HEK293 (cell line): Measurements from ENCODE around the gene DENND4B.

Experiments
- CTCF ChIA-PET: fragments of 350-600 bp; formaldehyde crosslinking; extraction: SDS; loops from one replicate; lab custom pipeline; 2021; ENCODE audit warnings: antibody characterized with exemption; lab: Yijun Ruan, JAX
- POLR2A ChIA-PET: fragments of 300-600 bp; formaldehyde crosslinking; extraction: SDS; loops from one replicate; lab custom pipeline; 2020; ENCODE audit warnings: antibody characterized with exemption, inconsistent platforms; lab: Yijun Ruan, JAX
- H3K27ac ChIP-seq: fragments of 200-500 bp; sonication (Bioruptor generic); 2 replicates; pipeline ENCODE4 v1.5.1; 2014; ENCODE audit warnings: low read depth, low read length, control low read depth, inconsistent platforms; ENCODE audit errors: extremely low read depth
- H3K36me3 ChIP-seq, 2 experiments: fragments of 200-500 bp in 1 of 2; sonication (Bioruptor generic) in 1 of 2; 1 replicate in 1 of 2; 2 replicates in 1 of 2; pipeline ENCODE4 v1.5.1; 2014 to 2017; ENCODE audit warnings: inconsistent platforms in 2 of 2, low read length in 2 of 2; ENCODE audit not compliant: control insufficient read depth in 2 of 2, insufficient read depth in 1 of 2
- H3K4me1 ChIP-seq: fragments of 200-500 bp; sonication (Bioruptor generic); 2 replicates; pipeline ENCODE4 v1.5.1; 2014; ENCODE audit warnings: mild to moderate bottlenecking, low read length, inconsistent platforms; ENCODE audit not compliant: control insufficient read depth, insufficient read depth
- H3K4me3 ChIP-seq: 2 replicates; pipeline ENCODE4 v1.5.1; 2011; ENCODE audit warnings: low read depth, mild to moderate bottlenecking, control low read depth, low read length, moderate library complexity
- H3K9me3 ChIP-seq: fragments of 200-500 bp; sonication (Bioruptor generic); 2 replicates; pipeline ENCODE4 v1.5.1; 2014; ENCODE audit warnings: low read depth, low read length, inconsistent platforms; ENCODE audit not compliant: control insufficient read depth, insufficient read depth
- BCL6B ChIP-seq: fragments of 450-650 bp; formaldehyde crosslinking; IDR thresholded peaks from 2 replicates; pipeline ENCODE4 v1.5.1; 2017; ENCODE audit warnings: missing biosample characterization, missing genetic modification characterization
- GLI4 ChIP-seq: fragments of 450-650 bp; formaldehyde crosslinking; IDR thresholded peaks from 2 replicates; pipeline ENCODE4 v1.5.1; 2016; ENCODE audit warnings: missing biosample characterization, missing genetic modification characterization
- KLF17 ChIP-seq: fragments of 450-650 bp; formaldehyde crosslinking; IDR thresholded peaks from 2 replicates; pipeline ENCODE4 v1.5.1; 2016; ENCODE audit warnings: missing biosample characterization, missing genetic modification characterization
- OSR2 ChIP-seq: fragments of 450-650 bp; formaldehyde crosslinking; IDR thresholded peaks from 2 replicates; pipeline ENCODE4 v1.5.1; 2016; ENCODE audit warnings: missing biosample characterization, missing genetic modification characterization
- PBX3 ChIP-seq: sonication (generic); formaldehyde crosslinking; IDR thresholded peaks from 2 replicates; pipeline ENCODE4 v1.8.1; 2022; ENCODE audit warnings: mild to moderate bottlenecking, moderate library complexity, missing genetic modification reagents
- ZBTB20 ChIP-seq: fragments of 450-650 bp; formaldehyde crosslinking; IDR thresholded peaks from 2 replicates; pipeline ENCODE4 v1.5.1; 2016; ENCODE audit warnings: missing biosample characterization, missing genetic modification characterization
- ZBTB6 ChIP-seq: fragments of 450-650 bp; formaldehyde crosslinking; IDR thresholded peaks from 2 replicates; pipeline ENCODE4 v1.5.1; 2017; ENCODE audit warnings: missing biosample characterization, missing genetic modification characterization
- ZNF146 ChIP-seq: fragments of 450-650 bp; formaldehyde crosslinking; IDR thresholded peaks from 2 replicates; pipeline ENCODE4 v1.5.1; 2016; ENCODE audit warnings: missing biosample characterization, missing genetic modification characterization
- ZNF18 ChIP-seq: fragments of 450-650 bp; formaldehyde crosslinking; IDR thresholded peaks from 2 replicates; pipeline ENCODE4 v1.5.1; 2016; ENCODE audit warnings: missing biosample characterization, missing genetic modification characterization
- ZNF23 ChIP-seq: fragments of 450-650 bp; formaldehyde crosslinking; IDR thresholded peaks from 2 replicates; pipeline ENCODE4 v1.5.1; 2016; ENCODE audit warnings: missing biosample characterization, missing genetic modification characterization, borderline replicate concordance
- ZNF311 ChIP-seq: fragments of 450-650 bp; formaldehyde crosslinking; IDR thresholded peaks from 2 replicates; pipeline ENCODE4 v1.5.1; 2017; ENCODE audit warnings: missing biosample characterization, missing genetic modification characterization, borderline replicate concordance
- ZNF423 ChIP-seq: fragments of 450-650 bp; formaldehyde crosslinking; IDR thresholded peaks from 2 replicates; pipeline ENCODE4 v1.5.1; 2016; ENCODE audit warnings: missing biosample characterization, missing genetic modification characterization
- ZNF518A ChIP-seq: fragments of 450-650 bp; formaldehyde crosslinking; conservative IDR thresholded peaks from 2 replicates; pipeline ENCODE4 v1.5.1; 2016; ENCODE audit warnings: low read depth, missing biosample characterization, missing genetic modification characterization
- ZNF530 ChIP-seq: fragments of 450-650 bp; formaldehyde crosslinking; IDR thresholded peaks from 2 replicates; pipeline ENCODE4 v1.5.1; 2016; ENCODE audit warnings: low read depth, missing biosample characterization, missing genetic modification characterization
- ZNF555 ChIP-seq: fragments of 450-650 bp; formaldehyde crosslinking; conservative IDR thresholded peaks from 2 replicates; pipeline ENCODE4 v1.5.1; 2017; ENCODE audit warnings: missing biosample characterization, mild to moderate bottlenecking, missing genetic modification characterization, inconsistent platforms
- ZNF670 ChIP-seq: fragments of 450-650 bp; formaldehyde crosslinking; IDR thresholded peaks from 2 replicates; pipeline ENCODE4 v1.5.1; 2016; ENCODE audit warnings: missing biosample characterization, missing genetic modification characterization, low read depth
- ZNF704 ChIP-seq: fragments of 450-650 bp; formaldehyde crosslinking; IDR thresholded peaks from 2 replicates; pipeline ENCODE4 v1.5.1; 2016; ENCODE audit warnings: missing biosample characterization, missing genetic modification characterization
- ZNF76 ChIP-seq: fragments of 450-650 bp; formaldehyde crosslinking; IDR thresholded peaks from 2 replicates; pipeline ENCODE4; 2016; ENCODE audit warnings: low read depth, missing biosample characterization, missing genetic modification characterization, borderline replicate concordance
- ZSCAN18 ChIP-seq: fragments of 450-650 bp; formaldehyde crosslinking; IDR thresholded peaks from 2 replicates; pipeline ENCODE4 v1.5.1; 2016; ENCODE audit warnings: missing biosample characterization, missing genetic modification characterization
- ZSCAN23 ChIP-seq: fragments of 450-650 bp; formaldehyde crosslinking; IDR thresholded peaks from 2 replicates; pipeline ENCODE4 v1.5.1; 2016; ENCODE audit warnings: missing biosample characterization, missing genetic modification characterization
- ZSCAN30 ChIP-seq: fragments of 450-650 bp; IDR thresholded peaks from 2 replicates; pipeline ENCODE4 v1.5.1; 2018; ENCODE audit warnings: missing biosample characterization, mild to moderate bottlenecking, missing genetic modification characterization, moderate library complexity

DENND4B gene

GRCh38 chr1:153977250-153978240, 31.0 kb upstream of the DENND4B start, which contains the start of gene JTB:
JTB (minus strand) TSS chr1:153977674; CDS start chr1:153977252, 422 bp downstream.
- Histone ChIP-seq H3K27ac (peak within 1 kb of the TSS; percentile 88), H3K9me3 (no peaks in the 10 kb centered on the region), H3K4me3 (peak within 1 kb of the TSS; percentile 90), H3K4me1 (no peaks in the 10 kb centered on the region), H3K36me3 (peaks cover 11 to 56% of the 10 kb centered on the region in 2 experiments)
- CTCF ChIA-PET: interaction anchor here (0.6 to 3.8 kb wide), 9 partner anchors 9 to 181 kb away, joined by 3 to 29 read pairs (median 5); partner anchors contain the start of genes CREB3L4 and RAB13
- POLR2A ChIA-PET: interaction anchor here (0.8 to 5.3 kb wide), 21 partner anchors 10 to 428 kb away, joined by 3 to 137 read pairs (median 4); partner anchors contain the start of genes CREB3L4, CRTC2, DENND4B and GATAD2B
- no peak for TF ChIP-seq ZNF530 (tag by site-specific recombination)
- TF ChIP-seq ZSCAN18 (tag by site-specific recombination): no peak; the same call in 1 of the 2 replicates
- peak; percentile 95 for TF ChIP-seq ZBTB20 (tag by site-specific recombination)
- no peak for TF ChIP-seq ZBTB6 (tag by site-specific recombination)
- TF ChIP-seq BCL6B (tag by site-specific recombination): no peak
- no peak for TF ChIP-seq ZNF670 (tag by site-specific recombination)
- peak; percentile 98 for TF ChIP-seq ZNF76 (tag by site-specific recombination)
- no peak for TF ChIP-seq ZNF18 (tag by site-specific recombination)
- TF ChIP-seq ZSCAN23 (tag by site-specific recombination): no peak
- TF ChIP-seq ZNF518A: no peak
- no peak for TF ChIP-seq KLF17
- TF ChIP-seq OSR2 (tag by site-specific recombination): no peak
- no peak for TF ChIP-seq ZNF146 (tag by site-specific recombination)
- no peak; the same call in none of the 2 replicates for TF ChIP-seq PBX3
- no peak for TF ChIP-seq ZNF23
- 0 out of 2 replicates have a peak, but pooled peaks have one; percentile 10 for TF ChIP-seq GLI4
- no peak for TF ChIP-seq ZNF423 (tag by site-specific recombination)
- no peak for TF ChIP-seq ZNF555 (tag by site-specific recombination)
- no peak for TF ChIP-seq ZNF311 (tag by site-specific recombination)
- TF ChIP-seq ZSCAN30 (tag by site-specific recombination): no peak
- no peak for TF ChIP-seq ZNF704
